K562 (cell line): ENCODE measurements around the gene HNRNPLL.

ENCODE experiments used
- ATF3 ChIP-seq, 2 experiments: fragments of 450-650 bp in 1 of 2; sonication (generic) in 1 of 2; formaldehyde crosslinking in 1 of 2; IDR thresholded peaks in 1 of 2; conservative IDR thresholded peaks in 1 of 2; 2 replicates each; pipeline versions ENCODE4 v1.6.1 to v1.8.1; 2016 to 2023; ENCODE audit warnings: mild to moderate bottlenecking in 2 of 2, moderate library complexity in 2 of 2, inconsistent platforms in 1 of 2, missing genetic modification reagents in 1 of 2
- CBFB ChIP-seq: sonication (generic); formaldehyde crosslinking; IDR thresholded peaks from 2 replicates; pipeline ENCODE4 v1.4.0; 2020; ENCODE audit warnings: mild to moderate bottlenecking, missing genetic modification reagents
- EZH2 ChIP-seq: IDR thresholded peaks from 2 replicates; pipeline ENCODE4 v1.6.1; 2012; ENCODE audit warnings: low read depth, mild to moderate bottlenecking, inconsistent platforms, low read length, borderline replicate concordance
- POLR2AphosphoS5 ChIP-seq: IDR thresholded peaks from 2 replicates; pipeline ENCODE4 v1.6.1; 2011; ENCODE audit warnings: mild to moderate bottlenecking, low read depth, low read length, moderate library complexity; ENCODE audit not compliant: control insufficient read depth, insufficient read depth
- TRIM24 ChIP-seq, 2 experiments: fragments of 450-650 bp; IDR thresholded peaks; 2 replicates each; pipeline ENCODE4 v1.6.1; 2016

- TF ChIP-seq CBFB (CRISPR knock-in tag) (no peak), POLR2AphosphoS5 (peak; percentile 24; the same call in 1 of the 2 replicates), EZH2 (no peak), TRIM24 (IDR thresholded peaks at IDR 0.05) (no peak), ATF3 (IDR thresholded peaks at IDR 0.05) (peak; percentile 64), ATF3 (CRISPR knock-in tag; conservative IDR thresholded peaks at IDR 0.05) (no peak)
Measured at GRCh38 chr2:38598200-38598990, 4.3 kb downstream of the HNRNPLL start.
